ENCODE data around the gene SUFU.

SUFU gene

DNA sequence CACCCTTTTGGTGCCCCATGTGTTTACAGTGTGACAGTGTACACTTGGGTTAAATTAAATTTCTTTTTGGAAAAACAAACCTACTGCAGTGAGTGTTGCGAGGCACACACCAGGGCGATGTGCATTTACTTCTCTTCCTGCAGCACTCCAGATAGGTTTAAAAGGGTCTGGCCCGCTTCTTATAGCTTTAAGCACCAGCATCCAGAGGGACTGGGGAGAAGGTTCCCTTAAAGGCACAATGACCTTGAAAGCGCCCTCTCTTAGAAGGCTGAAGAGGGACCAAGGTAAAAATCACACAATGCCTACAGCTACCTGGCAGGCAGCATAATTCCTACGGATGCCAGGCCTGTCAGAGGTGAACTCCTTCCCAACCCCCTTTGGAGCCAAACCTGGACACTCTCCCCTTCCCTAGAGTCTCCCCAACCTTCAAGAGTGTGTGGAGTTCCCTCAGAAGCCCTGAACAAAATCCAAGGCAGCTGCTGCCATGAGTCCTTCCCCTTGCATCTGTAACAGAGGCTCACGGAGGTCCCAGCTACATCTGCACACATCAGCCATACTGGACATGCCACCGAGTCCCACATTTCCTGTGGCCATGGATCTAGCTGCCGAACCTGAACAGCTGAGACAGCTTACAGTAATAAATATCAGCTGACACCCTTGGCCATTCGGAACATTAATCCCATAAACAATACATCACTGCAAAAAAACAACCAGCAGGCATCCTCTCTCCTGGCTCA, 173.7 kb downstream of the SUFU start:
- FAIRE-seq = no peak
- no peak for DNase-seq (ENCODE audit: insufficient read length)
- no peak for TF ChIP-seq POLR2AphosphoS5 (IDR thresholded peaks at IDR 0.05; ENCODE audit: low read depth, low read length)
- no peak for TF ChIP-seq POLR2A (IDR thresholded peaks at IDR 0.05; ENCODE audit: low read depth, low read length)
- TF ChIP-seq TAF1 (IDR thresholded peaks at IDR 0.05; ENCODE audit: borderline replicate concordance, low read depth, low read length) = no peak

DNA sequence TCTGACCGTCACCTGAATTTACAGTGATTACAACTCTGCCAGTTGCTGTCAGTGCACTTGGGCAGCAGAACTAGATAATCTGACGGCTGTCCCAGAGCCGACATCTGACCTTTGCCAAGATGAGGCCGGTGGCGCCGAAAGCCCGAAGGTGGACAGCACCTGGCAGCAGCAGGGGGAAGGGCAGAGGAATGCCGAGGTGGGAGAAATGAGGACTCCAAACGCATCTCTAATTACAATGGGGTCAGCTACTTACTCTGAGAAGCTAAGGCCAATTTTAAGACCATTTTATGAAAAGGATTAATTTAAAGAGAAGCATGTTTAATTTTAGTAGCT, 174.3 kb downstream of the SUFU start:
- TF ChIP-seq POLR2A (IDR thresholded peaks at IDR 0.05; ENCODE audit: low read depth, low read length) (no peak), POLR2AphosphoS5 (IDR thresholded peaks at IDR 0.05; ENCODE audit: low read depth, low read length) (no peak), TAF1 (IDR thresholded peaks at IDR 0.05; ENCODE audit: borderline replicate concordance, low read depth, low read length) (no peak)
- DNase-seq (ENCODE audit: insufficient read length) = no peak
- FAIRE-seq = no peak

- DNase-seq (ENCODE audit: insufficient read length) (peak; percentile 46), FAIRE-seq (no peak)
- TF ChIP-seq POLR2AphosphoS5 (IDR thresholded peaks at IDR 0.05; ENCODE audit: low read depth, low read length) (no peak), TAF1 (IDR thresholded peaks at IDR 0.05; ENCODE audit: borderline replicate concordance, low read depth, low read length) (no peak), POLR2A (IDR thresholded peaks at IDR 0.05; ENCODE audit: low read depth, low read length) (no peak)
Measured at GRCh38 chr10:102678842-102679289, 175.1 kb downstream of the SUFU start.

DNA sequence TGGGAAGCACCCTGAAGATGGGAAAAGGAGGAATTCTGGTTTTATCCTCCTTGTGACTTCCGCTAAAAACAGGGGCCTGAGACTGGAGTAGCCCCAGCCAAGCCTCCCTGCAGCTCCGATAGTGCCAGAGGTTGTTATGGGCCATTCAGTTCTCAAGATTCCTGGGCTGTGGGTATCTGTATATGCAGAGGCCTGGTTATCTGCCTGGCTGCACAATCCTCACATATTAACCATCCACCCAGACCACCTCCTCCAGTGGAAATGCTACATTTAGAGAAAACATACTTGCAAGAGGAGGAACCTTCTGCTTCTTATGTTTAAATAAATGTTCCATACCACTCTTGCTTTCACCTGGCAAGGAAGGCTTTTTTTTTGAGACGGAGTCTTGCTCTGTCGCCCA, 175.8 kb downstream of the SUFU start:
- DNase-seq (ENCODE audit: insufficient read length) (no peak), FAIRE-seq (no peak)
- TF ChIP-seq TAF1 (IDR thresholded peaks at IDR 0.05; ENCODE audit: borderline replicate concordance, low read depth, low read length) (no peak), POLR2AphosphoS5 (IDR thresholded peaks at IDR 0.05; ENCODE audit: low read depth, low read length) (no peak), POLR2A (IDR thresholded peaks at IDR 0.05; ENCODE audit: low read depth, low read length) (no peak)

GRCh38 chr10:102681696-102682095, 177.9 kb downstream of the SUFU start:
- no peak for DNase-seq (ENCODE audit: insufficient read length)
- TF ChIP-seq POLR2A (IDR thresholded peaks at IDR 0.05; ENCODE audit: low read depth, low read length) (no peak), TAF1 (IDR thresholded peaks at IDR 0.05; ENCODE audit: borderline replicate concordance, low read depth, low read length) (no peak), POLR2AphosphoS5 (IDR thresholded peaks at IDR 0.05; ENCODE audit: low read depth, low read length) (no peak)
- FAIRE-seq = no peak

- TF ChIP-seq POLR2AphosphoS5 (IDR thresholded peaks at IDR 0.05; ENCODE audit: low read depth, low read length) (no peak), TAF1 (IDR thresholded peaks at IDR 0.05; ENCODE audit: borderline replicate concordance, low read depth, low read length) (no peak), POLR2A (IDR thresholded peaks at IDR 0.05; ENCODE audit: low read depth, low read length) (no peak)
- DNase-seq (ENCODE audit: insufficient read length) (no peak), FAIRE-seq (no peak)
Measured at GRCh38 chr10:102682416-102682815, 178.6 kb downstream of the SUFU start.

GRCh38 chr10:102682981-102683380, 179.2 kb downstream of the SUFU start:
- DNase-seq (ENCODE audit: insufficient read length) = no peak
- FAIRE-seq = no peak
- no peak for TF ChIP-seq TAF1 (IDR thresholded peaks at IDR 0.05; ENCODE audit: borderline replicate concordance, low read depth, low read length)
- no peak for TF ChIP-seq POLR2AphosphoS5 (IDR thresholded peaks at IDR 0.05; ENCODE audit: low read depth, low read length)
- TF ChIP-seq POLR2A (IDR thresholded peaks at IDR 0.05; ENCODE audit: low read depth, low read length) = no peak
